NCI-H345 treated with DMSO at 0.1 percent for 48 hours (cell line): ENCODE data around the gene C17orf67.

Experiments used
- DNase-seq: peaks from one replicate; lab custom pipeline; 2025; ENCODE audit not compliant: unreplicated experiment; lab: John Stamatoyannopoulos, UW

The C17orf67 gene, protein sequence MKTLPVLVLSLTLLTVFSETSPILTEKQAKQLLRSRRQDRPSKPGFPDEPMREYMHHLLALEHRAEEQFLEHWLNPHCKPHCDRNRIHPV

DNA sequence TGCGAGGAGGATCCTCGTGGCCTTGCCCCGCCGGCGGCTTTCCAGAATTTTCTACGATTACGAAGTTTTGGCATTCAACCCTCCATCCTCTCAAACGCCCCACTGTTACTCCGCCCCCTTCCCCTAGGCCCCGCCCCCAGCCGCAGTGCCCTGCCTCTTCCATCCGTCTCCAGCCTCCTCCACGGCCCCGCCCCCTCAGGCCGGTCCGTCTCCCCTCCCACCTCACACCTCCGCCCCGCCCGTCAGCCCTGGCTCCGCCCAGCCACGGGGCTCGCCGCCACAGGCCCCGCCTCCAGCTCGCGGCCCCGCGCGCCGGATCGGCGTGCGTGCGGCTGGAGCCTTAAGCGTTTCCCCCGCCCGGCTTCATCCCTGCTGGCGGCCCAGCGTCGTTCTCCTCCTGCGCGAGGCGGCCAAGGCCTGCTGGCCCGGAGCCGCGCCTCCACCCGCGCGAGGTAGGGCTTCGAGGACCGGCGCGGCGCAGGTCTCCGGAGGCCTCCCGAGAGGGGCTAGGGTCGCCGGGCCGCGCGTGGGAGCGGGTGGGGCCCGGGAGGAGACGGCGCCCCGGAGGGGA, at the start of gene C17orf67, which contains the start of gene DGKE:
Gene C17orf67 (minus strand): TSS at position 112 of the 571 bp plus-strand sequence. CDS start 18,110 bp downstream, outside the sequence.
Gene DGKE (plus strand): TSS at position 343 of the 571 bp plus-strand sequence. CDS start 645 bp downstream, outside the sequence.
- peak; percentile 89 for DNase-seq

- DNase-seq: no peak
Measured at GRCh38 chr17:56881685-56882295, 48.1 kb upstream of the C17orf67 start.

DNA sequence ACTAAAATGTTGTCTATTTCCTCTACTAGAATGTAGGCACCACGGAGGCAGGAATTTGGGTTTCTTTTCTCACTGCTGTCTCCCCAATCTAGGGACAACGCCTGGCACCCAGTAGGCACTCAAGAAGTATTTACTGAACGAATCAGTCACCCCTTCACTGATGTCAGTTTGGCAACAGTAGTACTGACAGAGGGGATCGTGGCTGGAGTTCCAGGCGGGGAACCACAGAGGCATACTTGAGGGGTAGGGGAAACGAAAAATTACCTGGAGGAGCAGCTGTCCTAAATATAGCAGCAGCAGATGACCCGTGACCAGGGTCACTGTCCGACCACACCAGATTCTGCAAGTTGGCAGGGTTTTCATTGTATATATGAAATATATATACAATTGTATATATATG, 46.9 kb upstream of the C17orf67 start:
- DNase-seq: no peak

GRCh38 chr17:56880133-56880532, 46.4 kb upstream of the C17orf67 start:
- no peak for DNase-seq

DNA sequence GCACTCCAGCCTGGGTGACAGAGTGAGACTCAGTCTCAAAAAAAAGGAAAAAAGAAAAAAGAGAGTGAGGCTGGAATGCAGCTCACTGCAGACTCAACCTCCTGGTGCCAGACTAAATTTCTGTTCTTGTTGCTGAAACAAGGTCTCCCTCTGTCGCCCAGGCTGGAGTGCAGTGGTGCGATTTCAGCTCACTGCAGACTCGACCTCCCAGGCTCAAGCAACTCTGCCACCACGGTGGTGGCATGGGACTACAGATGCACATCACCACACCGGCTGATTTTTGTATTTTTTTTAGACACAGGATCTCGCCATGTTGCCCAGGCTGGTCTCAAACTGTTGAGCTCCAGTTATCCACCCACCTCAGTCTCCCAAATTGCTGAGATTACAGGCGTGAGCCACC, 45.6 kb upstream of the C17orf67 start:
- DNase-seq: no peak

- no peak for DNase-seq
Measured at GRCh38 chr17:56876766-56877179, 43.1 kb upstream of the C17orf67 start.

GRCh38 chr17:56870081-56870651, 36.4 kb upstream of the C17orf67 start:
- DNase-seq: no peak

- DNase-seq: no peak
Measured at GRCh38 chr17:56868716-56869115, 35.0 kb upstream of the C17orf67 start.

- no peak for DNase-seq
Measured at GRCh38 chr17:56867948-56868376, 34.2 kb upstream of the C17orf67 start.

GRCh38 chr17:56866496-56866895, 32.8 kb upstream of the C17orf67 start:
- no peak for DNase-seq

DNA sequence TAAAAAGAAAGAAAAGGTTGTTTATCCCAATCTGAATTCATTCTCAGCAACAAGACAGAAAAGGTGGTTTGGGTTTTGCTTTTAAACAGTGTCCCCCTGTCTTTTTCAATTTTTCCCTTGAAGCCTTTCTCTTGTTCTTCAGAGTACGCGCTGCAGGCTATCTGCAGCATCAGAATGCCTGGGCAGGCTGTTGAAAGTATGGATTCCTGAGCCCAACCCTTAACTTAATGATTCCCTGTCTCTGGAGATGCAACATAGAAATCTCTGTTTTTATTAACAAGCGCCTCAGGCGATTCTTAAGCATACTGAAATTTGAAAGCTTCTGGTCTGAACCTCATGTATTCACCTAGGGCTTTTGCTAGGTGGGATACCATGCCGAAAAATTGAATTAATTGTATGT, 32.4 kb upstream of the C17orf67 start:
- no peak for DNase-seq

GRCh38 chr17:56863974-56864373, 30.3 kb upstream of the C17orf67 start:
- no peak for DNase-seq

DNA sequence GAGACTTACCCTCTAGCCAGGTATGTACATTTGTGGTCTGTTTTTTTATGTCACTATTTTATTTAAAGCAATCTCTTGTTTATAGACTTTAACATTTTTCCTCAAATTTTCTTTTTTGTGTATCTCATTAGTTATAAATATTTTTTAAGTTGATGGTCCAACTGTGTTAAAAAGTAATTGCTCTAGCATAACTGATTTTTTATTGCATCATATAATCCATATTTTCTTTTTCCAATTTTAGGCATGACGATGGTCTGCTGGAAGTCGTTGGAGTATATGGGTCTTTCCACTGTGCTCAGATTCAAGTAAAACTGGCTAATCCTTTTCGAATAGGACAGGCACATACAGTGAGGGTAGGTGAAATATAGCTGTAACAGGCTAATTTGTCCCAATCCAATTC, 28.2 kb upstream of the C17orf67 start:
- DNase-seq: no peak

GRCh38 chr17:56851008-56851407, 17.3 kb upstream of the C17orf67 start:
- no peak for DNase-seq

DNA sequence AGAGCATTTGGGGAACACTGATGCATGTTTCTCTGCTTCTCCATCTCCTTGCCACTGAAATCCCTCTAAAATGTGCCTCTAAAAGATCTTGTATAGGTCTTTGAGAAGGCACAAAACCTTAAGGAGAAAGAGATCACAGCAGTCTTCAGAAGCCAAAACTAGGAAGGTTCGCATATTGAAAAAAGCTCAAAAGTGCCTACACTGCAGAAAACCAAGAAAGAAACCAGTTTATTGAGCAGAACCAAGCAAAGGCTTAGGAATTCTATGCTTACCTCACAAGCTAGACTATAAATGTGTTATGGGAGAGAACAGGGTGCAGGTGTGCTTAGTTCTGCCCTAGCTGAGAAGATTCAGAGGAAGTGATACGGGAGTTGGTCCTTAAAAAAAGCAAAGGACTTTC, 16.9 kb upstream of the C17orf67 start:
- no peak for DNase-seq

DNA sequence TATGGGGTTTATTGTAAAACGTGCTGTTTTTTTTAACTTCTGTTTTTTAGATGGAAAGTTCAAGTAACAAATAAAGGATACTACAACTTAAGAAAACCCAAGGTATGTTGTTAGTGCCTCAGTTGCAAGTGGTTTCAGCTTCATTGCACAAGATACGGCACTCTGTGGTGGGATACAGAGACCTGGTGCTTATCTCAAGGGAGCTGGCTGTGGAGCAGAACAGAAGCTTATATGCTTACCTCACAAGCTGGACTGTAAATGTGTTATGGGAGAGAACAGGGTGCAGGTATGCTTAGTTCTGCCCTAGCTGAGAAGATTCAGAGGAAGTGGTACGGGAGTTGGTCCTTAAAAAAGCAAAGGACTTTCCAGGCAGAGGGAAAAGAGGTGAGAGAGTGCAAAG, 15.4 kb upstream of the C17orf67 start:
- DNase-seq: no peak

- no peak for DNase-seq
Measured at GRCh38 chr17:56847106-56847505, 13.4 kb upstream of the C17orf67 start.

DNA sequence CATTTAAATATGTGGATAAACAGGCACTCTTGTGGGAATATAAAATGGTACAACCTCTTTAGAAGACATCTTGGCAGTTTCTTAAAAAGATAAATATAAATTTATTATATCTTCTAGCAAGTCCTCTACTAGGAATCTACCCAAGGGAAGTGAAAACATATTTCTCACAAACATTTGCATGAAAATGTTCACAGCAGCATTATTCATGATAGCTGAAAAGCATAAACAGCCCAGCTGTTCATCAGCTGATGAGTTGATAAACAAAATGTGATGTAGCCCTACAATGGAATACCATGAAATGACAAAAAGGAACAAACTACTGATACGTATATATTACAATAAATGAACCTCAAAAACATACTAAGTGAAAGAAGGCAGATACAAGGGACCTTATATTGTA, 12.2 kb upstream of the C17orf67 start:
- DNase-seq: no peak

GRCh38 chr17:56842577-56842976, 8.9 kb upstream of the C17orf67 start:
- no peak for DNase-seq

GRCh38 chr17:56838687-56839086, 5.0 kb upstream of the C17orf67 start:
- no peak for DNase-seq

- no peak for DNase-seq
Measured at GRCh38 chr17:56835264-56835585, 1.5 kb upstream of the C17orf67 start.
